DND-41 (cell line): ENCODE measurements around the gene MTSS2.

ENCODE experiments used
- ATAC-seq: fragments of 200-7000 bp; cut with Tn5 transposase; 3 replicates; pipeline ENCODE4 v1.9.1; 2021; ENCODE audit warnings: low read depth; ENCODE audit not compliant: insufficient read depth
- DNase-seq: peaks from one replicate; pipeline ENCODE4 v3.0.0-alpha.2; 2020
- H2AFZ ChIP-seq: 2 replicates; pipeline ENCODE4 v1.6.0; 2012; ENCODE audit warnings: low read depth, low read length
- H3K27ac ChIP-seq: 2 replicates; pipeline ENCODE4 v1.5.1; 2012; ENCODE audit warnings: low read length, inconsistent platforms
- H3K27me3 ChIP-seq: fragments of 200-600 bp; sonication (generic); 2 replicates; pipeline ENCODE4 v1.6.0; 2012; ENCODE audit warnings: low read length, mild to moderate bottlenecking, inconsistent platforms; ENCODE audit not compliant: insufficient read depth, poor library complexity
- H3K36me3 ChIP-seq: 2 replicates; pipeline ENCODE4 v1.5.1; 2012; ENCODE audit warnings: low read length, inconsistent platforms; ENCODE audit not compliant: insufficient read depth
- H3K4me1 ChIP-seq: 2 replicates; pipeline ENCODE4 v1.5.1; 2012; ENCODE audit warnings: mild to moderate bottlenecking, low read length; ENCODE audit not compliant: insufficient read depth
- H3K4me2 ChIP-seq: 2 replicates; pipeline ENCODE4 v1.6.0; 2012; ENCODE audit warnings: mild to moderate bottlenecking, moderate library complexity, low read length, inconsistent platforms; ENCODE audit not compliant: insufficient read depth
- H3K4me3 ChIP-seq, 2 experiments: fragments of 200-600 bp in 1 of 2; shearing (Covaris generic) in 1 of 2; 2 replicates each; pipeline ENCODE4 v1.5.1; 2012 to 2016; ENCODE audit warnings: inconsistent platforms in 2 of 2, low read length in 2 of 2, mild to moderate bottlenecking in 2 of 2, low read depth in 1 of 2, moderate library complexity in 1 of 2
- H3K79me2 ChIP-seq: 2 replicates; pipeline ENCODE4 v1.6.0; 2012; ENCODE audit warnings: low read length, inconsistent platforms; ENCODE audit not compliant: insufficient read depth
- H3K9ac ChIP-seq: 2 replicates; pipeline ENCODE4 v1.6.0; 2012; ENCODE audit warnings: low read depth, mild to moderate bottlenecking, inconsistent platforms, low read length, moderate library complexity
- H3K9me3 ChIP-seq: 2 replicates; pipeline ENCODE4 v1.5.1; 2012; ENCODE audit warnings: low read length, moderate library complexity, mild to moderate bottlenecking, inconsistent platforms; ENCODE audit not compliant: insufficient read depth, severe bottlenecking
- H4K20me1 ChIP-seq: 2 replicates; pipeline ENCODE4 v1.6.0; 2012; ENCODE audit warnings: low read length; ENCODE audit not compliant: insufficient read depth
- CTCF ChIP-seq: IDR thresholded peaks from 2 replicates; pipeline ENCODE4 v1.5.1; 2012; ENCODE audit warnings: borderline replicate concordance, low read length, moderate library complexity, mild to moderate bottlenecking; ENCODE audit not compliant: poor library complexity, severe bottlenecking; ENCODE audit errors: extremely low read depth
- EZH2 ChIP-seq: IDR thresholded peaks from 3 replicates; pipeline ENCODE4 v1.6.1; 2012; ENCODE audit warnings: borderline replicate concordance, low read depth, mild to moderate bottlenecking, moderate library complexity, low read length, inconsistent platforms; ENCODE audit not compliant: severe bottlenecking

The MTSS2 gene

GRCh38 chr16:70677499-70678120 is 8.2 kb downstream of the MTSS2 start:
- H3K4me2 ChIP-seq = no peak overlapping the region

GRCh38 chr16:70676675-70677498 is 9.0 kb downstream of the MTSS2 start:
- ATAC-seq = no peak
- TF ChIP-seq EZH2 (no peak), CTCF (no peak)
- Histone ChIP-seq H3K36me3 (peaks cover 53% of the 10 kb centered on the region), H3K9ac (no peak overlapping the region), H3K79me2 (no peaks in the 10 kb centered on the region), H4K20me1 (peaks cover 21% of the 10 kb centered on the region), H2AFZ (no peak overlapping the region), H3K4me2 (no peak overlapping the region), H3K4me1 (no peaks in the 10 kb centered on the region), H3K4me3 (no peak overlapping the region), H3K27me3 (no peaks in the 10 kb centered on the region), H3K27ac (no peak overlapping the region), H3K9me3 (no peaks in the 10 kb centered on the region)
- no peak for DNase-seq

More at GRCh38 chr16:70677499-70678120, 8.2 kb downstream of the MTSS2 start:
- H3K27ac ChIP-seq = no peak overlapping the region
- no peak overlapping the region for H3K4me3 ChIP-seq
- ATAC-seq = no peak
- H3K79me2 ChIP-seq = no peaks in the 10 kb centered on the region; the same call in 1 of the 2 replicates
- H3K9me3 ChIP-seq = no peaks in the 10 kb centered on the region
- no peak for TF ChIP-seq CTCF
- no peak for TF ChIP-seq EZH2
- H3K27me3 ChIP-seq = no peaks in the 10 kb centered on the region
- no peak overlapping the region for H3K9ac ChIP-seq
- H3K36me3 ChIP-seq = peaks cover 51% of the 10 kb centered on the region
- no peak overlapping the region for H2AFZ ChIP-seq
- peaks cover 27% of the 10 kb centered on the region for H4K20me1 ChIP-seq
- DNase-seq = no peak
- no peaks in the 10 kb centered on the region for H3K4me1 ChIP-seq

GRCh38 chr16:70675851-70676513 is 9.9 kb downstream of the MTSS2 start:
- Histone ChIP-seq H3K9ac (no peak overlapping the region), H3K4me3 (no peak overlapping the region), H3K36me3 (peaks cover 57% of the 10 kb centered on the region), H3K9me3 (no peaks in the 10 kb centered on the region), H3K27ac (no peak overlapping the region), H3K4me1 (no peaks in the 10 kb centered on the region), H4K20me1 (peaks cover 12% of the 10 kb centered on the region), H3K4me2 (no peak overlapping the region), H3K79me2 (no peaks in the 10 kb centered on the region), H3K27me3 (no peaks in the 10 kb centered on the region), H2AFZ (no peak overlapping the region)
- DNase-seq (no peak), ATAC-seq (no peak)
- no peak for TF ChIP-seq EZH2
- TF ChIP-seq CTCF = no peak
